Keratinocyte (primary cell): Measurements from ENCODE around the gene DPH2. TPM values are rescaled to one million over a fixed set of nuclear protein-coding genes. Genes with fewer than 3 reads are reported as not detected.

Experiments used
- DNase-seq: peaks from one replicate; pipeline ENCODE4 v3.0.0-alpha.2; 2011; ENCODE audit warnings: low read depth, missing footprints, low spot score
- FAIRE-seq: peaks from 2 replicates; lab custom pipeline; 2011; peaks lifted over from hg19 to GRCh38; lab: Jason Lieb, UNC
- H2AFZ ChIP-seq: 2 replicates; pipeline ENCODE4 v1.6.0; 2012; ENCODE audit warnings: low read length, control low read depth, inconsistent platforms; ENCODE audit not compliant: control insufficient read depth
- H3K27ac ChIP-seq: 2 replicates; pipeline ENCODE4 v1.5.1; 2011; ENCODE audit warnings: low read length; ENCODE audit not compliant: control insufficient read depth, insufficient read depth
- H3K27me3 ChIP-seq: 3 replicates; pipeline ENCODE4 v1.6.0; 2011; ENCODE audit warnings: low read length; ENCODE audit not compliant: control insufficient read depth, insufficient read depth; ENCODE audit errors: extremely low read depth
- H3K36me3 ChIP-seq, 2 experiments: 2 replicates in 1 of 2; 3 replicates in 1 of 2; pipeline ENCODE4 v1.5.1; 2011; ENCODE audit warnings: low read length in 2 of 2, mild to moderate bottlenecking in 1 of 2; ENCODE audit not compliant: control insufficient read depth in 2 of 2, insufficient read depth in 2 of 2; ENCODE audit errors: extremely low read depth in 1 of 2
- H3K4me1 ChIP-seq: 3 replicates; pipeline ENCODE4 v1.5.1; 2011; ENCODE audit warnings: low read length; ENCODE audit not compliant: control insufficient read depth, insufficient read depth; ENCODE audit errors: extremely low read depth
- H3K4me2 ChIP-seq: 3 replicates; pipeline ENCODE4 v1.6.0; 2011; ENCODE audit warnings: low read depth, low read length; ENCODE audit not compliant: control insufficient read depth, insufficient read depth; ENCODE audit errors: extremely low read depth
- H3K4me3 ChIP-seq, 3 experiments: fragments of 200-600 bp in 1 of 3; sonication (generic) in 1 of 3; 2 replicates in 2 of 3; 3 replicates in 1 of 3; pipeline ENCODE4 v1.5.1; 2011 to 2016; ENCODE audit warnings: low read length in 3 of 3, mild to moderate bottlenecking in 3 of 3, control low read depth in 2 of 3, inconsistent platforms in 1 of 3, low read depth in 1 of 3, mixed read lengths in 1 of 3, mixed run types in 1 of 3, moderate library complexity in 1 of 3; ENCODE audit not compliant: control insufficient read depth in 2 of 3, insufficient read depth in 2 of 3; ENCODE audit errors: extremely low read depth in 1 of 3
- H3K79me2 ChIP-seq: 2 replicates; pipeline ENCODE4 v1.6.0; 2012; ENCODE audit warnings: low read length; ENCODE audit not compliant: control insufficient read depth, insufficient read depth
- H3K9ac ChIP-seq: 3 replicates; pipeline ENCODE4 v1.6.0; 2011; ENCODE audit warnings: low read length; ENCODE audit not compliant: control insufficient read depth, insufficient read depth; ENCODE audit errors: extremely low read depth
- H3K9me1 ChIP-seq: 3 replicates; pipeline ENCODE4 v1.6.0; 2011; ENCODE audit warnings: low read length; ENCODE audit not compliant: control insufficient read depth, insufficient read depth; ENCODE audit errors: extremely low read depth
- H3K9me3 ChIP-seq: 2 replicates; pipeline ENCODE4 v1.5.1; 2012; ENCODE audit warnings: low read depth, low read length; ENCODE audit not compliant: control insufficient read depth
- H4K20me1 ChIP-seq: 3 replicates; pipeline ENCODE4 v1.6.0; 2011; ENCODE audit warnings: low read length; ENCODE audit not compliant: control insufficient read depth, insufficient read depth; ENCODE audit errors: extremely low read depth
- CTCF ChIP-seq, 3 experiments: IDR thresholded peaks in 1 of 3; conservative IDR thresholded peaks in 1 of 3; optimal IDR thresholded peaks in 1 of 3; 2 replicates in 2 of 3; 3 replicates in 1 of 3; pipeline versions ENCODE3 to v1.5.1; 2011; ENCODE audit warnings: low read length in 3 of 3, mild to moderate bottlenecking in 3 of 3, moderate library complexity in 2 of 3, control low read depth in 1 of 3, inconsistent platforms in 1 of 3; ENCODE audit not compliant: insufficient read depth in 2 of 3; ENCODE audit errors: extremely low read depth in 1 of 3
- EZH2 ChIP-seq: IDR thresholded peaks from one replicate; pipeline ENCODE4 v1.6.1; 2012; ENCODE audit warnings: inconsistent platforms, mild to moderate bottlenecking, low read length, moderate library complexity
- dilution Hi-C: fragments of 300-500 bp; cut with MboI; formaldehyde crosslinking; loops from one replicate; pipeline ENCODE4 v1.7.0; 2020; ENCODE audit warnings: low sequenced_read_pairs; ENCODE audit not compliant: extremely low pct_ligation_motif_present
- polyA plus RNA-seq, 5 experiments: library from polyadenylated mRNA; depleted of rRNA in 3 of 5; stranded (reverse) in 3 of 5; stranded (forward) in 1 of 5; unstranded in 1 of 5; fragments of >200 nt; gene quantifications; 1 replicate in 1 of 5; 2 replicates in 3 of 5; 3 replicates in 1 of 5; pipeline versions ENCODE4 v1.2.1 to v1.2.3, GENCODE V29; 2011 to 2012; ENCODE audit warnings: missing spikeins in 2 of 5, low read depth in 1 of 5, low replicate concordance in 1 of 5

The DPH2 gene
- polyA plus RNA-seq, 1 donor (not counting 4 experiments of a cell fraction or from before 2014, with no cell fraction given), result 30.3 TPM

GRCh38 chr1:43985984-43986595, 16.3 kb downstream of the DPH2 start:
- FAIRE-seq (peak; percentile 49), DNase-seq (no peak)
- Histone ChIP-seq H3K36me3 (peaks cover 20 to 47% of the 10 kb centered on the region in 2 experiments), H3K9me1 (no peaks in the 10 kb centered on the region), H3K4me1 (peaks cover 24% of the 10 kb centered on the region), H3K9ac (no peak overlapping the region), H3K27me3 (no peaks in the 10 kb centered on the region), H3K4me2 (no peak overlapping the region), H3K79me2 (peaks cover 35% of the 10 kb centered on the region), H3K4me3 (no peak overlapping the region), H3K27ac (peak overlapping the region; percentile 41), H4K20me1 (no peaks in the 10 kb centered on the region), H3K9me3 (no peaks in the 10 kb centered on the region), H2AFZ (no peak overlapping the region)
- dilution Hi-C loops, result no loop called here
- TF ChIP-seq CTCF (optimal IDR thresholded peaks at IDR 0.05 in 1 of 3, IDR thresholded peaks at IDR 0.05 in 1 of 3, conservative IDR thresholded peaks at IDR 0.05 in 1 of 3; ENCODE audit: extremely low read depth in 1 of 3, insufficient read depth in 2 of 3, low read length in 3 of 3) (no peak), EZH2 (no peak)

GRCh38 chr1:43986712-43987111, 16.9 kb downstream of the DPH2 start:
- FAIRE-seq (no peak), DNase-seq (no peak)

More at GRCh38 chr1:43986712-43987111, 16.9 kb downstream of the DPH2 start:
- H4K20me1 ChIP-seq, result no peaks in the 10 kb centered on the region
- H3K27me3 ChIP-seq, result no peaks in the 10 kb centered on the region
- H3K79me2 ChIP-seq, result peaks cover 29% of the 10 kb centered on the region
- peaks cover 20 to 45% of the 10 kb centered on the region in 2 experiments for H3K36me3 ChIP-seq
- H3K9me1 ChIP-seq, result no peaks in the 10 kb centered on the region
- H3K4me2 ChIP-seq, result no peak overlapping the region
- TF ChIP-seq CTCF (optimal IDR thresholded peaks at IDR 0.05 in 1 of 3, IDR thresholded peaks at IDR 0.05 in 1 of 3, conservative IDR thresholded peaks at IDR 0.05 in 1 of 3; ENCODE audit: extremely low read depth in 1 of 3, insufficient read depth in 2 of 3, low read length in 3 of 3) (peak in 1 of 3 experiments; percentile 28), EZH2 (no peak)
- peak overlapping the region; percentile 41 for H3K27ac ChIP-seq
- peaks cover 21% of the 10 kb centered on the region for H3K4me1 ChIP-seq
- no peak overlapping the region for H2AFZ ChIP-seq
- no peaks in the 10 kb centered on the region for H3K9me3 ChIP-seq
- H3K9ac ChIP-seq, result no peak overlapping the region
- H3K4me3 ChIP-seq, result no peak overlapping the region
- dilution Hi-C loops, result no loop called here
